SK-N-SH (cell line): Measurements from ENCODE around the gene SBDS. TPM values are rescaled to one million over a fixed set of nuclear protein-coding genes. Genes with fewer than 3 reads are reported as not detected.
"Not testable (repeated sequence)": the region's sequence is repeated elsewhere in the genome, so short reads cannot be mapped to it uniquely, and the experiment has no call there.

Source experiments
- CTCF ChIA-PET: fragments of 300-600, 350-600 bp; formaldehyde crosslinking; extraction: SDS; loops from one replicate; lab custom pipeline; 2021; lab: Yijun Ruan, JAX
- POLR2A ChIA-PET: fragments of 350-600 bp; sonication (Branson Sonifier 250); formaldehyde crosslinking; extraction: SDS; loops from one replicate; lab custom pipeline; 2020; ENCODE audit warnings: antibody characterized with exemption, inconsistent platforms; lab: Yijun Ruan, JAX
- DNase-seq: peaks from one replicate; pipeline ENCODE4 v3.0.0; 2012
- H2AFZ ChIP-seq: fragments of 200-600 bp; sonication (generic); 2 replicates; pipeline ENCODE4 v1.8.1; 2016; ENCODE audit warnings: antibody characterized with exemption, mild to moderate bottlenecking, low read depth
- H3F3A ChIP-seq: fragments of 200-600 bp; sonication (generic); replicated peaks from 2 replicates; pipeline ENCODE3; 2016; ENCODE audit warnings: antibody characterized with exemption, mild to moderate bottlenecking; ENCODE audit not compliant: insufficient read depth
- H3K27ac ChIP-seq, 2 experiments: fragments of 200-500 bp in 1 of 2; fragments of 200-600 bp in 1 of 2; sonication (Bioruptor generic) in 1 of 2; sonication (generic), shearing (Covaris generic) in 1 of 2; 2 replicates each; pipeline versions ENCODE4 v1.5.1 to v1.6.1; 2014 to 2016; ENCODE audit warnings: low read depth in 2 of 2, inconsistent platforms in 1 of 2, low read length in 1 of 2, mild to moderate bottlenecking in 1 of 2, mixed read lengths in 1 of 2
- H3K27me3 ChIP-seq: fragments of 200-600 bp; sonication (generic), shearing (Covaris generic); 2 replicates; pipeline ENCODE4 v1.6.1; 2016; ENCODE audit warnings: mixed run types; ENCODE audit not compliant: insufficient read depth
- H3K36me3 ChIP-seq, 2 experiments: fragments of 200-500 bp in 1 of 2; fragments of 200-600 bp in 1 of 2; sonication (Bioruptor generic) in 1 of 2; sonication (generic) in 1 of 2; replicated peaks in 1 of 2; 2 replicates each; pipeline versions ENCODE3 to v1.5.1; 2014 to 2016; ENCODE audit warnings: low read length in 1 of 2, mild to moderate bottlenecking in 1 of 2; ENCODE audit not compliant: insufficient read depth in 2 of 2, control insufficient read depth in 1 of 2
- H3K4me1 ChIP-seq, 2 experiments: fragments of 200-500 bp in 1 of 2; fragments of 200-600 bp in 1 of 2; sonication (Bioruptor generic) in 1 of 2; sonication (generic), shearing (Covaris generic) in 1 of 2; 2 replicates each; pipeline versions ENCODE4 v1.5.1 to v1.6.1; 2014 to 2016; ENCODE audit warnings: low read depth in 1 of 2, low read length in 1 of 2, mixed run types in 1 of 2; ENCODE audit not compliant: insufficient read depth in 2 of 2, control insufficient read depth in 1 of 2
- H3K4me2 ChIP-seq: fragments of 200-600 bp; sonication (generic), shearing (Covaris generic); 2 replicates; pipeline ENCODE4 v1.6.1; 2017; ENCODE audit warnings: mixed run types
- H3K4me3 ChIP-seq, 2 experiments: fragments of 200-500 bp in 1 of 2; fragments of 200-600 bp in 1 of 2; sonication (Bioruptor generic) in 1 of 2; sonication (generic), shearing (Covaris generic) in 1 of 2; 2 replicates each; pipeline versions ENCODE4 v1.5.1 to v1.8.1; 2014 to 2016; ENCODE audit warnings: low read depth in 2 of 2, inconsistent platforms in 1 of 2, low read length in 1 of 2, mild to moderate bottlenecking in 1 of 2, mixed read lengths in 1 of 2, moderate library complexity in 1 of 2
- H3K79me2 ChIP-seq: fragments of 200-600 bp; sonication (generic); 2 replicates; pipeline ENCODE4 v1.8.1; 2017; ENCODE audit warnings: mild to moderate bottlenecking; ENCODE audit not compliant: insufficient read depth
- H3K9ac ChIP-seq: fragments of 200-600 bp; sonication (generic); 2 replicates; pipeline ENCODE4 v1.6.1; 2017; ENCODE audit warnings: mixed run types
- H3K9me2 ChIP-seq: fragments of 200-600 bp; sonication (generic); 2 replicates; pipeline ENCODE4 v1.6.1; 2017; ENCODE audit warnings: mixed run types
- H3K9me3 ChIP-seq: fragments of 200-600 bp; sonication (generic); 2 replicates; pipeline ENCODE4 v1.6.1; 2017; ENCODE audit warnings: mixed run types, mild to moderate bottlenecking, moderate library complexity
- H4K20me1 ChIP-seq: fragments of 200-600 bp; sonication (generic); 2 replicates; pipeline ENCODE4 v1.6.1; 2017; ENCODE audit warnings: mild to moderate bottlenecking, mixed run types; ENCODE audit not compliant: insufficient read depth
- ELF1 ChIP-seq: IDR thresholded peaks from 2 replicates; pipeline ENCODE4 v1.4.0; 2012
- EP300 ChIP-seq, 2 experiments: IDR thresholded peaks; 2 replicates each; pipeline versions ENCODE4 v1.4.0 to v1.6.1; 2012; ENCODE audit warnings: borderline replicate concordance in 1 of 2, low read depth in 1 of 2, low read length in 1 of 2
- EZH2phosphoT487 ChIP-seq: fragments of 200-600 bp; sonication (generic); IDR thresholded peaks from 2 replicates; pipeline ENCODE4 v1.6.1; 2017; ENCODE audit warnings: low read depth, mixed run types, mild to moderate bottlenecking, antibody characterized with exemption, moderate library complexity, borderline replicate concordance
- GABPA ChIP-seq: IDR thresholded peaks from 2 replicates; pipeline ENCODE4 v1.4.0; 2012; ENCODE audit warnings: low read depth, mild to moderate bottlenecking
- NFIC ChIP-seq: IDR thresholded peaks from 2 replicates; pipeline ENCODE4 v1.4.0; 2012; ENCODE audit warnings: borderline replicate concordance
- POLR2AphosphoS5 ChIP-seq: IDR thresholded peaks from 2 replicates; pipeline ENCODE4 v1.6.1; 2012; ENCODE audit warnings: low read depth, low read length
- RAD21 ChIP-seq: IDR thresholded peaks from 2 replicates; pipeline ENCODE4 v1.6.1; 2012; ENCODE audit warnings: mild to moderate bottlenecking, low read length
- RXRA ChIP-seq: IDR thresholded peaks from 2 replicates; pipeline ENCODE4 v1.4.0; 2012; ENCODE audit warnings: low read depth, mild to moderate bottlenecking, borderline replicate concordance
- TEAD4 ChIP-seq: IDR thresholded peaks from 2 replicates; pipeline ENCODE4 v1.4.0; 2012; ENCODE audit warnings: mild to moderate bottlenecking, borderline replicate concordance; ENCODE audit not compliant: insufficient read depth
- USF2 ChIP-seq: fragments of 150-350 bp; IDR thresholded peaks from 2 replicates; pipeline ENCODE4 v1.6.1; 2017; ENCODE audit warnings: antibody characterized with exemption, low read length, low read depth, borderline replicate concordance
- ZBTB33 ChIP-seq: IDR thresholded peaks from 2 replicates; pipeline ENCODE4 v1.4.0; 2012; ENCODE audit warnings: low read depth, borderline replicate concordance
- WGBS: methylation state at CpG from one replicate; pipeline ENCODE4 v1.1.6; 2017; ENCODE audit warnings: low lambda C conversion rate; 5-methylcytosine and 5-hydroxymethylcytosine counted together
- polyA plus RNA-seq, 3 experiments: library from polyadenylated mRNA; depleted of rRNA; stranded (reverse); fragments of >200 nt; gene quantifications; 2 replicates each; pipeline ENCODE4 v1.2.3, GENCODE V29; 2012

SBDS gene
- polyA plus RNA-seq, 1 of the 3 experiments (the other 2 are of a cell fraction): 49.5 TPM

- H3K4me3 ChIP-seq, H3K27ac ChIP-seq, H3K79me2 ChIP-seq, H3K27me3 ChIP-seq, DNase-seq, H3K36me3 ChIP-seq, CTCF ChIA-PET, H2AFZ ChIP-seq, H3K9ac ChIP-seq, H3F3A ChIP-seq, H4K20me1 ChIP-seq, POLR2A ChIA-PET, H3K9me2 ChIP-seq, H3K9me3 ChIP-seq, H3K4me1 ChIP-seq, H3K4me2 ChIP-seq: not testable (repeated sequence)
- WGBS: 82% methylated on average over 2 of the region's 2 CpGs
Measured at GRCh38 chr7:66979013-66979412, 16.4 kb downstream of the SBDS start.

GRCh38 chr7:66978312-66978711 is 17.1 kb downstream of the SBDS start:
- H3K79me2 ChIP-seq, H3K9ac ChIP-seq, DNase-seq, H3K4me2 ChIP-seq, H2AFZ ChIP-seq, H4K20me1 ChIP-seq, H3K9me3 ChIP-seq, H3K4me1 ChIP-seq, H3K27ac ChIP-seq, H3K27me3 ChIP-seq, H3K9me2 ChIP-seq, H3K4me3 ChIP-seq, H3K36me3 ChIP-seq, POLR2A ChIA-PET, H3F3A ChIP-seq: not testable (repeated sequence)
- CTCF ChIA-PET: interaction anchor here (1.2 kb wide), 1 partner anchor 9 kb away, joined by 3 read pairs; no protein-coding TSS in a partner anchor
- WGBS: 70% methylated on average over 5 of the region's 5 CpGs

- H3K9ac ChIP-seq: no peak overlapping the region
- TF ChIP-seq RAD21: no peak
- TF ChIP-seq TEAD4: no peak
- no peak for TF ChIP-seq POLR2AphosphoS5
- TF ChIP-seq RXRA: no peak
- no peak for TF ChIP-seq ELF1
- TF ChIP-seq GABPA: no peak
- TF ChIP-seq NFIC: no peak
- no peaks in the 10 kb centered on the region for H3K4me1 ChIP-seq
- H3K4me3 ChIP-seq: no peak overlapping the region
- peaks cover 3% of the 10 kb centered on the region; the same call in 1 of the 2 replicates for H3K9me3 ChIP-seq
- H3K27me3 ChIP-seq: no peaks in the 10 kb centered on the region
- no peaks in the 10 kb centered on the region for H4K20me1 ChIP-seq
- ChIA-PET POLR2A (no interaction called here), CTCF (no interaction called here)
- 84% methylated on average over 15 of the region's 15 CpGs for WGBS
- H3F3A ChIP-seq: no peaks in the 10 kb centered on the region
- no peak overlapping the region for H3K27ac ChIP-seq
- no peak for DNase-seq
- H3K79me2 ChIP-seq: no peaks in the 10 kb centered on the region
- no peaks in the 10 kb centered on the region for H3K9me2 ChIP-seq
- no peak overlapping the region for H3K4me2 ChIP-seq
- no peak overlapping the region for H2AFZ ChIP-seq
- H3K36me3 ChIP-seq: no peaks in the 10 kb centered on the region
Measured at GRCh38 chr7:66974986-66975590, 20.3 kb downstream of the SBDS start.

GRCh38 chr7:66970310-66970709 is 25.1 kb downstream of the SBDS start:
- no peak for DNase-seq
- H3K27me3 ChIP-seq: no peaks in the 10 kb centered on the region
- no peaks in the 10 kb centered on the region for H3K9me3 ChIP-seq
- no peaks in the 10 kb centered on the region for H3K36me3 ChIP-seq
- no peak overlapping the region for H3K27ac ChIP-seq
- no peaks in the 10 kb centered on the region for H3K79me2 ChIP-seq
- no peaks in the 10 kb centered on the region for H3F3A ChIP-seq
- no peak overlapping the region for H3K4me2 ChIP-seq
- TF ChIP-seq EP300 (IDR thresholded peaks at IDR 0.05; ENCODE audit: borderline replicate concordance in 1 of 2, low read depth in 1 of 2, low read length in 1 of 2) (no peak), RAD21 (no peak), ZBTB33 (no peak), EZH2phosphoT487 (no peak), USF2 (no peak)
- H4K20me1 ChIP-seq: no peaks in the 10 kb centered on the region
- ChIA-PET CTCF (interaction anchor here (1.2 kb wide), 1 partner anchor 15 kb away, joined by 3 read pairs; no protein-coding TSS in a partner anchor), POLR2A (no interaction called here)
- no peak overlapping the region for H3K4me3 ChIP-seq
- H2AFZ ChIP-seq: no peak overlapping the region
- no peaks in the 10 kb centered on the region for H3K9me2 ChIP-seq
- no peaks in the 10 kb centered on the region for H3K4me1 ChIP-seq
- H3K9ac ChIP-seq: no peak overlapping the region
- WGBS: 89% methylated on average over 5 of the region's 5 CpGs
